CD4-positive, alpha-beta T cell treated with Interleukin-17A for 1 hour (primary cell): ENCODE data around the gene CSNK2A2.
A peak's percentile ranks its signal among the peaks of the same experiment; 100 is the strongest.

Source experiments
- DNase-seq: peaks from one replicate; pipeline ENCODE4 v3.0.0-alpha.2; 2020

Gene CSNK2A2

GRCh38 chr16:58198022-58198683, at the start of gene CSNK2A2:
CSNK2A2 (minus strand) TSS chr16:58198106; CDS start chr16:58197736, 370 bp downstream.
- DNase-seq = peak; percentile 73

- DNase-seq = no peak
Measured at GRCh38 chr16:58243528-58244004, 45.7 kb upstream of the CSNK2A2 start.

GRCh38 chr16:58236831-58237230, 38.9 kb upstream of the CSNK2A2 start:
- DNase-seq = no peak

GRCh38 chr16:58236231-58236690, 38.4 kb upstream of the CSNK2A2 start:
- peak; percentile 72 for DNase-seq

GRCh38 chr16:58235663-58236062, 37.8 kb upstream of the CSNK2A2 start:
- DNase-seq = no peak

GRCh38 chr16:58234831-58235595, 37.1 kb upstream of the CSNK2A2 start:
- no peak for DNase-seq

GRCh38 chr16:58230259-58230658, 32.4 kb upstream of the CSNK2A2 start:
- no peak for DNase-seq

- no peak for DNase-seq
Measured at GRCh38 chr16:58226790-58227189, 28.9 kb upstream of the CSNK2A2 start.

GRCh38 chr16:58225965-58226602, 28.2 kb upstream of the CSNK2A2 start:
- DNase-seq = no peak

- DNase-seq = no peak
Measured at GRCh38 chr16:58222532-58223316, 24.8 kb upstream of the CSNK2A2 start.

GRCh38 chr16:58219432-58219831, 21.5 kb upstream of the CSNK2A2 start:
- no peak for DNase-seq

- DNase-seq = no peak
Measured at GRCh38 chr16:58218786-58219185, 20.9 kb upstream of the CSNK2A2 start.

GRCh38 chr16:58217311-58217925, 19.5 kb upstream of the CSNK2A2 start:
- DNase-seq = no peak

GRCh38 chr16:58212824-58213655, 15.1 kb upstream of the CSNK2A2 start:
- no peak for DNase-seq

GRCh38 chr16:58211846-58212245, 13.9 kb upstream of the CSNK2A2 start:
- no peak for DNase-seq

GRCh38 chr16:58211245-58211644, 13.3 kb upstream of the CSNK2A2 start:
- DNase-seq = no peak

- no peak for DNase-seq
Measured at GRCh38 chr16:58205276-58206036, 7.5 kb upstream of the CSNK2A2 start.

GRCh38 chr16:58201163-58201562, 3.3 kb upstream of the CSNK2A2 start:
- DNase-seq = no peak

GRCh38 chr16:58200004-58200797, 2.3 kb upstream of the CSNK2A2 start:
- no peak for DNase-seq
